Measurements from ENCODE around the gene CHCHD3.

CHCHD3 gene

GRCh38 chr7:133065301-133065700 lies 16.6 kb downstream of the CHCHD3 start:
- TF ChIP-seq CTCF (IDR thresholded peaks at IDR 0.05; ENCODE audit: low read depth, low read length, missing control alignments): no peak

GRCh38 chr7:133064082-133064820 lies 17.6 kb downstream of the CHCHD3 start:
- no peak for TF ChIP-seq CTCF (IDR thresholded peaks at IDR 0.05; ENCODE audit: low read depth, low read length, missing control alignments)
- H3K4me3 ChIP-seq (replicated peaks; ENCODE audit: low read depth, low read length): no peak overlapping the region
- no peak for DNase-seq (ENCODE audit: extremely low read depth, low read depth)

More at GRCh38 chr7:133065301-133065700, 16.6 kb downstream of the CHCHD3 start:
- DNase-seq (ENCODE audit: extremely low read depth, low read depth): no peak
- H3K4me3 ChIP-seq (replicated peaks; ENCODE audit: low read depth, low read length): no peak overlapping the region

GRCh38 chr7:133061792-133062191 lies 20.1 kb downstream of the CHCHD3 start:
- DNase-seq (ENCODE audit: extremely low read depth, low read depth): no peak
- H3K4me3 ChIP-seq (replicated peaks; ENCODE audit: low read depth, low read length): no peak overlapping the region
- TF ChIP-seq CTCF (IDR thresholded peaks at IDR 0.05; ENCODE audit: low read depth, low read length, missing control alignments): no peak

- no peak for TF ChIP-seq CTCF (IDR thresholded peaks at IDR 0.05; ENCODE audit: low read depth, low read length, missing control alignments)
- H3K4me3 ChIP-seq (replicated peaks; ENCODE audit: low read depth, low read length): no peak overlapping the region
- DNase-seq (ENCODE audit: extremely low read depth, low read depth): no peak
Observed at GRCh38 chr7:133061357-133061756, 20.5 kb downstream of the CHCHD3 start.

GRCh38 chr7:133060004-133060403 lies 21.9 kb downstream of the CHCHD3 start:
- H3K4me3 ChIP-seq (replicated peaks; ENCODE audit: low read depth, low read length): no peak overlapping the region
- TF ChIP-seq CTCF (IDR thresholded peaks at IDR 0.05; ENCODE audit: low read depth, low read length, missing control alignments): no peak
- no peak for DNase-seq (ENCODE audit: extremely low read depth, low read depth)

GRCh38 chr7:133059263-133059662 lies 22.6 kb downstream of the CHCHD3 start:
- no peak for TF ChIP-seq CTCF (IDR thresholded peaks at IDR 0.05; ENCODE audit: low read depth, low read length, missing control alignments)
- no peak overlapping the region for H3K4me3 ChIP-seq (replicated peaks; ENCODE audit: low read depth, low read length)

More at GRCh38 chr7:133059263-133059662, 22.6 kb downstream of the CHCHD3 start:
- no peak for DNase-seq (ENCODE audit: extremely low read depth, low read depth)
